Chondrocyte (in vitro differentiated cells): ENCODE measurements around the gene IL27RA. TPM values are rescaled to one million over a fixed set of nuclear protein-coding genes. Genes with fewer than 3 reads are reported as not detected.
A peak's percentile ranks its signal among the peaks of the same experiment; 100 is the strongest.

Experiments
- DNase-seq: peaks from one replicate; pipeline ENCODE4 v3.0.0; 2021; ENCODE audit warnings: mixed read lengths, low spot score
- H3K27ac Mint-ChIP-seq: one replicate; pipeline ENCODE4 v1.8.0; 2021; ENCODE audit warnings: mild to moderate bottlenecking, moderate library complexity, mixed read lengths; ENCODE audit not compliant: unreplicated experiment
- H3K27me3 Mint-ChIP-seq: 2 replicates; pipeline ENCODE4 v1.8.0; 2021; ENCODE audit warnings: low read depth, mixed read lengths
- H3K36me3 Mint-ChIP-seq: 2 replicates; pipeline ENCODE4 v1.8.0; 2021; ENCODE audit warnings: low read depth, mixed read lengths
- H3K4me1 Mint-ChIP-seq: 2 replicates; pipeline ENCODE4 v1.8.0; 2021; ENCODE audit warnings: low read depth, mild to moderate bottlenecking, mixed read lengths
- H3K4me3 Mint-ChIP-seq: one replicate; pipeline ENCODE4 v1.8.0; 2021; ENCODE audit warnings: mild to moderate bottlenecking, moderate library complexity, mixed read lengths; ENCODE audit not compliant: unreplicated experiment
- H3K9me3 Mint-ChIP-seq: 2 replicates; pipeline ENCODE4 v1.8.0; 2021; ENCODE audit warnings: low read depth, mixed read lengths
- CTCF ChIP-seq: fragments of 200-600 bp; sonication (generic); IDR thresholded peaks from 2 replicates; pipeline ENCODE4 v1.5.0; 2021; ENCODE audit warnings: antibody characterized with exemption, mild to moderate bottlenecking, moderate library complexity
- total RNA-seq: library from RNA; stranded (reverse); gene quantifications from 3 replicates; pipeline ENCODE4 v1.2.1, GENCODE V29; 2021

IL27RA gene
- total RNA-seq, 1 donor from 2014 or later: 3.0 TPM

GRCh38 chr19:14054721-14055120, 23.2 kb downstream of the IL27RA start:
- Mint-ChIP-seq H3K4me3 (no peak overlapping the region), H3K4me1 (peaks cover 11% of the 10 kb centered on the region), H3K27ac (no peak overlapping the region), H3K9me3 (no peaks in the 10 kb centered on the region), H3K27me3 (peaks cover 3% of the 10 kb centered on the region), H3K36me3 (peaks cover 1% of the 10 kb centered on the region)
- peak; percentile 89 for DNase-seq
- no peak for TF ChIP-seq CTCF

GRCh38 chr19:14055396-14055795, 23.8 kb downstream of the IL27RA start:
- Mint-ChIP-seq H3K4me3 (no peak overlapping the region), H3K27me3 (peaks cover 3% of the 10 kb centered on the region), H3K4me1 (peaks cover 11% of the 10 kb centered on the region), H3K9me3 (no peaks in the 10 kb centered on the region), H3K36me3 (peaks cover 1% of the 10 kb centered on the region), H3K27ac (no peak overlapping the region)
- TF ChIP-seq CTCF: no peak
- no peak for DNase-seq

GRCh38 chr19:14056069-14056666, 24.6 kb downstream of the IL27RA start:
- Mint-ChIP-seq H3K4me3 (no peak overlapping the region), H3K4me1 (peaks cover 11% of the 10 kb centered on the region), H3K9me3 (no peaks in the 10 kb centered on the region), H3K27ac (no peak overlapping the region), H3K36me3 (peaks cover 1% of the 10 kb centered on the region), H3K27me3 (peaks cover 3% of the 10 kb centered on the region)
- no peak for TF ChIP-seq CTCF
- no peak for DNase-seq

GRCh38 chr19:14056741-14057356, 25.3 kb downstream of the IL27RA start:
- H3K9me3 Mint-ChIP-seq: no peaks in the 10 kb centered on the region
- peaks cover 11% of the 10 kb centered on the region for H3K4me1 Mint-ChIP-seq
- no peak for DNase-seq
- H3K36me3 Mint-ChIP-seq: peaks cover 1% of the 10 kb centered on the region
- peak overlapping the region; percentile 55 for H3K4me3 Mint-ChIP-seq
- H3K27ac Mint-ChIP-seq: no peak overlapping the region
- no peak for TF ChIP-seq CTCF
- H3K27me3 Mint-ChIP-seq: peaks cover 3% of the 10 kb centered on the region

GRCh38 chr19:14058182-14059092, 26.9 kb downstream of the IL27RA start:
- H3K27me3 Mint-ChIP-seq: peaks cover 3% of the 10 kb centered on the region

More at GRCh38 chr19:14058182-14059092, 26.9 kb downstream of the IL27RA start:
- Mint-ChIP-seq H3K4me3 (peak overlapping the region; percentile 72), H3K9me3 (no peaks in the 10 kb centered on the region), H3K36me3 (no peaks in the 10 kb centered on the region), H3K27ac (no peak overlapping the region), H3K4me1 (peaks cover 11% of the 10 kb centered on the region)
- TF ChIP-seq CTCF: no peak
- DNase-seq: no peak
